Gastroesophageal sphincter (tissue), 3 donors: ENCODE measurements around the gene C1orf35.

Experiments used
- EP300 ChIP-seq: sonication (generic); formaldehyde crosslinking; IDR thresholded peaks from one replicate; pipeline ENCODE4 v1.6.1; 2017; ENCODE audit warnings: antibody characterized with exemption, mild to moderate bottlenecking
- POLR2A ChIP-seq, 2 donors: fragments of 450-650 bp; IDR thresholded peaks; one replicate each; pipeline ENCODE4 v1.6.1; 2017; ENCODE audit warnings: antibody characterized with exemption in 2 of 2, mild to moderate bottlenecking in 2 of 2, moderate library complexity in 1 of 2
- POLR2AphosphoS5 ChIP-seq: sonication (generic); formaldehyde crosslinking; IDR thresholded peaks from one replicate; pipeline ENCODE4 v1.6.1; 2017; ENCODE audit warnings: antibody characterized with exemption
- TF ChIP-seq, protein P1 (sequence below), 4 experiments: fragments of 200-600 bp in 2 of 4; fragments of 450-650 bp in 2 of 4; sonication (generic) in 1 of 4; IDR thresholded peaks; one replicate each; pipeline ENCODE4 v1.5.1; 2017 to 2019; ENCODE audit warnings: antibody characterized with exemption in 4 of 4, mild to moderate bottlenecking in 2 of 4, moderate library complexity in 2 of 4

DNA sequence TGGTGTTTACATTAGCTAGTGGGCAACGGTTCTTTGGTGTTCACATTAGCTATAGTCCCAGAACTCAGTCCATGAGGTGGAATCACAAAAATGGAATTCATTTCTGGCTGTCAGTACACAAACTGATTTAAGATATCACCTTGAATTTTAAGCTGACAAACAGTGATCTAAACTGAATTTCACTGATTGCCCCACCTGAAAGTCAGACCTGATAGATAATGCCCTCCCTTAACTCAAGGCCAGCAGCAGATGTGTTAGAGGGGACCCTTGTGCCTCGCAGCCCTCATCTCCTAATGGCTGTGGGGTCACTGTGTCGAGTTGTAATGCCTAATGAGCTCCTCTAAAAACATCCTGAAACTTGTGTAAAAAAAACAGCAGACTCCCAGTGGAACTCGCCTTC lies 12.0 kb downstream of the C1orf35 start:
- TF ChIP-seq, protein P1, sequence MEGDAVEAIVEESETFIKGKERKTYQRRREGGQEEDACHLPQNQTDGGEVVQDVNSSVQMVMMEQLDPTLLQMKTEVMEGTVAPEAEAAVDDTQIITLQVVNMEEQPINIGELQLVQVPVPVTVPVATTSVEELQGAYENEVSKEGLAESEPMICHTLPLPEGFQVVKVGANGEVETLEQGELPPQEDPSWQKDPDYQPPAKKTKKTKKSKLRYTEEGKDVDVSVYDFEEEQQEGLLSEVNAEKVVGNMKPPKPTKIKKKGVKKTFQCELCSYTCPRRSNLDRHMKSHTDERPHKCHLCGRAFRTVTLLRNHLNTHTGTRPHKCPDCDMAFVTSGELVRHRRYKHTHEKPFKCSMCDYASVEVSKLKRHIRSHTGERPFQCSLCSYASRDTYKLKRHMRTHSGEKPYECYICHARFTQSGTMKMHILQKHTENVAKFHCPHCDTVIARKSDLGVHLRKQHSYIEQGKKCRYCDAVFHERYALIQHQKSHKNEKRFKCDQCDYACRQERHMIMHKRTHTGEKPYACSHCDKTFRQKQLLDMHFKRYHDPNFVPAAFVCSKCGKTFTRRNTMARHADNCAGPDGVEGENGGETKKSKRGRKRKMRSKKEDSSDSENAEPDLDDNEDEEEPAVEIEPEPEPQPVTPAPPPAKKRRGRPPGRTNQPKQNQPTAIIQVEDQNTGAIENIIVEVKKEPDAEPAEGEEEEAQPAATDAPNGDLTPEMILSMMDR (IDR thresholded peaks at IDR 0.05) = no peak
- TF ChIP-seq POLR2A (IDR thresholded peaks at IDR 0.05) (no peak), POLR2AphosphoS5 (no peak), EP300 (no peak)
